Inflammatory macrophage treated with lipopolysaccharide for 1 hour (primary cell): ENCODE results near the gene CLEC4A.
"Not testable (repeated sequence)": the region's sequence is repeated elsewhere in the genome, so short reads cannot be mapped to it uniquely, and the experiment has no call there.

Experiments used
- DNase-seq, 2 donors: peaks; one replicate each; pipeline ENCODE4 v3.0.0-alpha.2; 2020 to 2022

Gene CLEC4A

DNA sequence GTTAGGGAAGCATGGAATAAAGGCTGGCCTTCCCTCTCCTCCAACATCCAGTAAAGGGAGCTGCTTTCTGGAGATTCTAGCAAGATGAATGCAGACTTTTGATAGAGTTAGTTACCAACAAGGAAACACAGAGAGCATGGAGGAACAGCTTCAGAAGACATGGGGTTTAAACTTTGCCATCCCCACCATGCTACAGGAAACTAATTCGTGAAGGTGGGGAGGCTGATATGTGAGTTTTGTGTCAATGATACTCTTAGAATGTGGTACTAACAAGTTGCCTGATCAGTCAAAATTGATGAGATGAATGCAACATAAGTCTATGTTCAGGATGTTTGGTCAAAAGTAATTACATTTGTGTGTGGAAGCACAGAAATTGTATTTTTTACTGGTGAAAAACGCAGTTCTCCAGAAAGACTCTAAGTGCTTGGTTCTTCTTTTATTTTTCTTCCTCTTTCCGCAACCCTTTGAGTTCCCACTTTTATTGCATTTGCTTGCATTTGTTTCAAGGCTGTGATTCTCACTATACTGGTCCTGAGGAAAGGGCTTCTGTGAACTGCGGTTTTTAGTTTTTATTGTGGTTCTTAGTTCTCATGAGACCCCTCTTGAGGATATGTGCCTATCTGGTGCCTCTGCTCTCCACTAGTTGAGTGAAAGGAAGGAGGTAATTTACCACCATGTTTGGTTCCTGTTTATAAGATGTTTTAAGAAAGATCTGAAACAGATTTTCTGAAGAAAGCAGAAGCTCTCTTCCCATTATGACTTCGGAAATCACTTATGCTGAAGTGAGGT lies at the start of gene CLEC4A:
CLEC4A (plus strand) TSS at position 494 of the 789 bp plus-strand sequence; CDS start at position 756, 262 bp downstream.
- DNase-seq, result peak; percentile 36 to 54

DNA sequence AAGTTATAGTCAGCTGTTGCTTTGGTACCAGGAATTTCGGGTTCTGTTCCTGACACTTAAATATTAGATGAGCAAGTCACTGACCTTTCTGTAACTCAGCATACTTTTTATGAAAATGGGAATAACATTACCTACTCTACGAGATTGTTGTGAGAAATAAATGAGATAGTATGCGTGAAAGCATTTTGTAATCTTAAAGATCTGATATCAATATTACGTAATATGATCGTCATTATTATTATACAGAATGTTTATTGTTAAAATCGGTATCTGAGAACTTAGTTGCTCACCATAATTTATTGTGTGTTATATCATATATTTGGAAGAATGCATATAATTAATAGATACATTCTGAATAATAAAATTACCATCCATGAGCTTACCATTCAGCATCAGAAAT lies 47.5 kb upstream of the CLEC4A start:
- no peak for DNase-seq

DNA sequence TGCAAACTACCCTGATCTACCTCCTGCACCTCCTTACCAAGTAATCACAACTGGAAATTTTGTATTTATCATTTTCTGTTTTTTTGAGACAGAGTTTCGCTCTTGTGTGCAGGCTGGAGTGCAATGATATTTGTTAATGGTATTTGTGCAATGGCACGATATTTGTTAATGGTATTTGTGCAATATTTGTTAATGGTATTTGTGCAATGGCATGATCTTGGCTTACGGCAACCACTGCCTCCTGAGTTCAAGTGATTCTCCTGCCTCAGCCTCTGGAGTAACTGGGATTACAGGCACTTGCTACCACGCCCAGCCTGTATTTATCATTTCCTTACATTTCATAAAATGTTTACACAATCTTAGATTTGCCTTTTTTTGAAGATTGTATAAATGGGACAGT lies 47.1 kb upstream of the CLEC4A start:
- peak; percentile 61 to 72 for DNase-seq

DNA sequence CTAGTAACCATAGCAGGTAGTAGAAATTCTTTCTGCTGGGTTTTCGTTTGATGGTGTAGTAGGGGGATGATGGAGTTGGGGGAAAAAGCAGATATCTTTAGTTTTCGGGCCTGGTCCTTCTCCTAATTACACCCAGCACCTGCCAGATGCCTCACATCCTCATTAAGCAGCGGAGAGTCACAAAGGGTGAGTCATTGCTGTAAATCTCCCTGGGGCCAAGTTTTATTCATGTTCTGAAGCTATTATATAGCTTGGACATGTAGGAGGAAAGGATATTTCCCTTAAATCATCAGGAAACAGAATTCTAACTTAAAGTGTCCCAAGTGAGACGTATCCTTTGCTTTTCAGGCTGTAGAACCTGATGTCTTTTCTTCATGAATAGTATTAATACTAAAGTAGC lies 46.2 kb upstream of the CLEC4A start:
- peak in 1 of 2 donors; percentile 48 for DNase-seq

DNA sequence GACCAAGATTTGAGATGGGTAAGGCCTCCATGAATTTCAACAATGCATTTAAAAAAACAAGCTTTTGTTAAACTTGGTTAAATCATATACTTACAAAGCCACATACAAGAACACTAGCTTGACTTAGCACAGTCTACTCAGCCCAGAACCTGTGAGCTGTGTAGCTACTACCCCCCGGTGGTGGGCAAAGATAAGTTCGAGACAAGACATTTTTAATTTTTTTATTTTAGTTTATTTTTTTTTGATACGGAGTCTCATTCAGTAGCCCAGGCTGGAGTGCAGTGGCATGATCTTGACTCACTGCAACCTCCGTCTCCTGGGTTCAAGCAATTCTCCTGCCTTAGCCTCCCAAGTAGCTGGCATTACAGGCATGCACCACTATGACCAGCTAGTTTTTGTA lies 45.0 kb upstream of the CLEC4A start:
- peak; percentile 52 to 54 for DNase-seq

DNA sequence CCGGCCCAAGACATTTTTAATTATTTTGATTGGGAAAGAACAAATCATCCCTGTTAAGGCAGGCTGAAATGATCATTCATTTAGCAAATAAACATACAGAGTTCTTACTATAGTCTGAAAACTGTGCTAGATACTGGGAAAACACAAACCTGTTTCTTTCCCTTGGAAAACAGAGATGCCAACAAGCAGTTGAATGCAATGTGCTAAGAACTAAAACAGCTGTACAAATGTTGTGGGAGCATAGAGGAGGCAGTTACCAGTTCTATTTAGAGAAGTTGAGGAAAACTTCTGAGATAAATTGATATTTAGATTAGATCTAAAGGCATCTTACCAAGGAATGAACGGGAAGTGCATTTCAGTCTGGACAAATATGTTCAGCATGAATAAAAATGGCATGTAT lies 44.5 kb upstream of the CLEC4A start:
- DNase-seq, result no peak

DNA sequence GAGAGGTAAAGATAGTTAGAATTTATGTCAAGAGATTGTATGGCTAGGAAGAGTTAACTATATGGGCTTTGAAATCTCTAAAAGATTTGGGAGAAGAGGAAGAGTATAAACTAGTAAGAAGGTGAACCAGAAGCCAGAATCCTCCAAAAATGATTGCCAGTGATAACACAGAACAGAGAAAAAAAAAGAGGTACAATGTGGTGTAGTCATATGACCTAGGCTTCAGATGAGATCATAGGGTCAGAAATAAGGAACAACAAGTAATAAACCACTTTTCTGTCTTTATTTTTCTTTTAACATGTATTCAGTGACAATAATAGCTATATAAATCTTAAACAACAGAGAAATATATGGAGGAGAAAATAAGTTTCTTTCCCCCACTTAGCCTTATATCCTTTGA lies 43.3 kb upstream of the CLEC4A start:
- peak; percentile 64 to 77 for DNase-seq

DNA sequence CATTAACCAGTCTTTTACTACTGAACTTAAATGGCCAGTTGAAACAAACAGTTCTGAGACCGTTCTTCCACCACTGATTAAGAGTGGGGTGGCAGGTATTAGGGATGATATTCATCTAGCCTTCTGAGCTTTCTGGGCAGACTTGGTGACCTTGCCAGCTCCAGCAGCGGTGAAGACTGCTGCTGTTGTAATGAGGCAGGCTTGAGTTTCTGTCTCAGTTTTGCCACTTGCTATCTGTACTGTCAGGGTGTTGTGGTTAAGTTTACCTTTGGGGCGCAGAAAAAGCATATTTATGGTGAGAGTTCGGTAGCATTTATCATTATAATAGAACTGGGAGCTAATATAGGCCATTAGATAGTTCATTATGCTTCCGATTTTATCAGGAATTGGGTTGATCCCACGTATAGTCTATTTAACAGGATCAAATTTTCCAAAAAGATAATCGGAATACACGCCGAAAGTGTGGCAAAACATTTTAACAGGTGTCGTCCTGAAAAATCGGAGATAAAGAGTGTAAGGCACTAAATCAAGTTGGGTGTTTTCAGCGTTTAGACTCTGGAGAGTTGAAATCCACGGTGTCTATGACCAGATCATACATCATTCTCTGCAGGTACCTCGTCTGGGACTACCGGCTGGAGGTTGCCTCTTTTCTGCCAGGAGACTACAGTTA lies 42.0 kb upstream of the CLEC4A start:
- DNase-seq, result no peak

DNA sequence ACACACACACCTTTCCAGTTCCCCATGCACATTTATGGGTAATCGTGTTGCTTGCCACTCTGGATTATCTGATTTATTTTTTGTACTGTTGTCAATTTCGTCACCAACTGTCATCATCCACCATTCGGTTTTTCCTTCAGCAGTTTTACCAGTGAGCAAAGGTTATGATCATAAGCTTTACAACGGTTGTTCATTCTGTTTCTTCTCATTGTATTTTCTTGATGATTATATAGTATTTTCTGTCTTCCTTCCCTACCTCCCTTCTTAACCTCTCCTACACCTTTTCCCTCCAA lies 40.7 kb upstream of the CLEC4A start:
- DNase-seq, result no peak

DNA sequence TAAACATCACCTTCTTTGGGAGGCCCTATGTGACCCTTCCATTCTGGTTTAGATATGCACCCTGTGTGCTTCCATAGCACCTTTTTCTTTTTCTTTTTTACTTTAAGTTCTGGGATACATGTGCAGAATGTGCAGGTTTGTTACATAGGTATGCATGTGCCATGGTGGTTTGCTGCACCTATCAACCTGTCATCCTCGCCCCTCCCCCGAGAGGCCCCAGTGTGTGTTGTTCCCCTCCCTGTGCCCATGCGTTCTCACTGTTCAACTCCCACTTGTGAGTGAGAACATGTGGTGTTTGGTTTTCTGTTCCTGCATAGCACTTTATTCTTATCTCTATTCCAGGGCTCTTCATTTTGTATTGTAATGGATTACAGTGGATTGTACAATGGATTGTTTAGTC lies 39.1 kb upstream of the CLEC4A start:
- DNase-seq, result not testable (repeated sequence)

DNA sequence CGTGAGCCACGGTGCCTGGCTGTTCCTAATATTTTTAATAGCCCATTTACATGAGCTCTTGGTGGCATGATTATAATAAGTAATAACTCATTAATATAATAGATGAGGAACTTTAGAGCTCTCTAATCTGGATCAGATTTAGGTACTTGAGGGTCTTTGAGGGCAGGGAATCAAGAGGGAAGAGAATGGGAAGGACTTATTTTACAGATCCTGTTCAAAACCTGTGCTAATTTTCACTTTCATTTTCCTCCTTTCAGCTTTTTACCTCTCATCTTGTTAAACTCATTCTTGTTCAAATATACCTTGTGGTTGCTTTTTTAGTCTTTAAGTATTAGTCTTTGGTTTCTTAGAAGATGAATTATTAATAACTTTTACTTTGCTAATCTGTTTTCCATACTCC lies 35.8 kb upstream of the CLEC4A start:
- DNase-seq, result no peak

DNA sequence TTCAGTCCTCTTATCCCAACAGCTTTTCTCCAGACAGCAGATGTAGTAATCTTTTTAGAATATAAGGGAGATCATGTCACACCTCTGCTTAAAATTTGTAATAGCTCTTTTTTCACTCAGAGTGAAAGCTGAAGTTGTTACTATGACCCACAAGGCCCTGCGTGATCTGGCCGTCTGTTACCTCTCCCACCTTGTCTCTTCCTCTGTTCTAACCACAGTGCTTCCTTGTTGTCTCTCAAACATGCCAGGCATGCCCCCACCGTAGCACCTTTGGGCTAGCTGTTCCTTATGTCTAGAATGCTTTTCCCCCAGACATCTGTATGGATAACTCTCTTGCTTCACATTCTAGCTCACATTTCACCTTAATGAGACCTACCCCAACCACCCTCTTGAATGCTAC lies 34.8 kb upstream of the CLEC4A start:
- DNase-seq, result no peak

DNA sequence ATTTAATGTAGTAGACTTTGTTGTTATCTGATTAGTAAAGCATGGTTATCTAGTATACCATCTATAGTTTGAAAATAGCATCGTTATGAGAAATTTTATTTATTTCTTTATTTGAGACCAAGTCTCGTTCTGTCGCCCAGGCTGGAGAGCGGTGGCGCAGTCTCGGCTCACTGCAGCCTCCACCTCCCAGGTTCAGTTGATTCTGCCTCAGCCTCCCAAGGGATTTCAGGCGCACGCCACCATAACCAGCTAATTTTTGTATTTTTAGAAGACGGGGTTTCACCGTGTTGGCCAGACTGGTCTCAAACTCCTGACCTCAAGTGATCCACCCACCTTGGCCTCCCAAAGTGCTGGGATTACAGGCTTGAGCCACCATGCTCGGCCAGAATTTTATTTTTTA lies 34.1 kb upstream of the CLEC4A start:
- DNase-seq, result not testable (repeated sequence)

DNA sequence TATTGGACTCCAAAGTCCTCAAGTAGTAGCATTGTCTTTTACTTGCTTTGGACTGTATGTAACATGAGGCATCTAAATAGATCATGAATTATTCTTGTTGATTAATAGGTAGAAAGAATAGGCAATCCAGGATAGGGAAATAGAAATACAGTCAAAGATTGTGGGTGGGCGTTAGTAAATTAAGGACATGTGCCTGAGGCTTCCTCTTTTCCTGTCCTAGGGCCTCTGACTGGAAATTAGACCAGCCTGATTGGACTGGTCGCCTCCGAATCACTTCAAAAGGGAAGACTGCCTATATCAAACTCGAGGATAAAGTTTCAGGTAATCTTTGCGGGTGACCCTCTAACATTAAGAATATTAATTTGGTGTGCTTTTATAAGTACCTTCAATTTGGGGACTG lies 33.7 kb upstream of the CLEC4A start:
- DNase-seq, result peak; percentile 63 to 65

DNA sequence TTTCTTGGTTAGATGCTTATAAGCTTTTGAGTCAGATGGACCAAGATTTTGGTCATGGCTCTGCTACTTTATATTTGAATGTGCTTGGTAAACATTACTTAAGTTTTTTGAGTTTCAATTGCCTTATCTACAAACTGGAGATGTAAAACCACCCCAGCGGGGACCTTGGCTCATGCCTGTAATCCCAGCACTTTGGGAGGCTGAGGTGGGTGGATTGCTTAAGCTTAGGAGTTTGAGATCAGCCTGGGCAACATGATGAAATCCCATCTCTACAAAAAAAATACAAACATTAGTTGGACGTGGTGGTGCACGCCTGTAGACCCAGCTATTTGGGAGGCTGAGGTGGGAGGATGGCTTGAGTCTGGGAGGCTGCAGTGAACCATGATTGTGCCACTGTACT lies 30.1 kb upstream of the CLEC4A start:
- DNase-seq, result peak in 1 of 2 donors; percentile 63

DNA sequence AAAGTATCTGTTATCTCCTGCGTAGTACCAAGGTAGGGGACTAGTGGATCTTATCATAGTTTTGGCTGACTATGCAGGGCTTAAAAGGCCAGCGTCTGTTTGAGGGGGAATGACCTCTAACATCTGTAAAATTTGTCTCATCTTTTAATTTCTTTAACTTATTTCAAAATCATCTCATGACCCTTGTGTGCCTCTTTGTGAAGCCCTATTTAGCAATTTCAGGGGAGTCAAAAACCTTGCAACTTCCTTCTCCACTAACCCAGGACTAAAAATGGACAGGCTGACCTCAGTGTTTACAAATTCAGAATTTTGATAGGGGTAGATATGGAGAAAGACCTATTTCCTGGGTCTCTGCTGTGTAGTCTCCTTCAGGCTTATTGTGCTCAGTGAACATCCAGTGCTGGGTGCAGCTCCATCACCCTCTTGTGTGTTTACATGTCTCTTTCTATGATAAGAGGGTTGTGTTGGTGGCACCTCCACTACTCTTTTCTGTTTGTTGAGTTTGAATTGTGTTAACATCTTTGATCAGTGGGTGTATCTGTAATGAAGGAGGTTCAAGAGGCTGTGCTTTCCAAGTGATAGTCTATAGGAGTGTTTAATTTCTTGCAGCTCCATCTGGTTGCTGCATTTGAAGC lies 27.0 kb upstream of the CLEC4A start:
- peak; percentile 32 to 73 for DNase-seq

DNA sequence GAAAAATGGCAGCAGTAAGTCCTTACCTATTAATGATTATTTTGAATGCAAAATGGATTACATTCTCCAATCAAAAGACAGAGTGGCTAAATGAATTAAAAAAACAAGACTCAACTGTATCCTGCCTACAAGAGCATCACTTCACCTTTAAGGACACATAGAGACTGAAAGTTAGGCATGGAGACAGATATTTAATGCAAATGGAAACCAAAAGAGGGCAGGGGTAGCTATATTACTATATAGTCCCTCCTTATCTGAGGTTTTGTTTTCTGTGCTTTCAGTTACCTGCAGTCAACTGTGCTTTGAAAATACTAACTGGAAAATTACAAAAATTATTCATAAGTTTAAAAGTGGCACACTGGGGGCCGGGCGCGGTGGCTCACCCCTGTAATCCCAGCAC lies 24.2 kb upstream of the CLEC4A start:
- no peak for DNase-seq

DNA sequence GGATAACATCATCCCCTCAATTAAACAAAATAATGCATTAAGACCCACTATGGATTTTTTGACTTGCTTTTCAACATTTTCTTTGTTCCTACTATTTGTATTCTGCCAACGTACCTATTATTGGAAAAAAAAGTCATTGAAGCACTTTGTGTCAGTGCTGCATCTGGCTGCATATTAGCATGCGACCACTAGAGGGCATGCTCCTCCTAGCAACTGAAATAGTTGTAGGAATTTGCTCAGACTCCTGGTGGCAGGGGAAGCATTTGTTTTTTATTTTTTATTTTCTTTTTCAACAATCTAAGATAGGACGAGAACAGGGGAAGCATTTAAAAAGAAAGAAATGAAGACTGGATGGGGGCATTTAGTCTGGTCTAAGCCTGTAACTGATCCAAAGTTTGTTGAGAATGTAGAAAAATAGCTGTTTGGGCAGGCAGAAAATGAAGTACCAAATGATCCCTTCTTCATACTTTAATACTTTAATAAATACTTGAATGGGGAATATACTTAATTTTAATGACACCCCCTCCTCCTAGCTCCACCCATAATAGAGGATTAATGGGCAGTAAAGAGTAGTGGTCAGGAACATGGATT lies 14.5 kb upstream of the CLEC4A start:
- peak; percentile 47 to 94 for DNase-seq

DNA sequence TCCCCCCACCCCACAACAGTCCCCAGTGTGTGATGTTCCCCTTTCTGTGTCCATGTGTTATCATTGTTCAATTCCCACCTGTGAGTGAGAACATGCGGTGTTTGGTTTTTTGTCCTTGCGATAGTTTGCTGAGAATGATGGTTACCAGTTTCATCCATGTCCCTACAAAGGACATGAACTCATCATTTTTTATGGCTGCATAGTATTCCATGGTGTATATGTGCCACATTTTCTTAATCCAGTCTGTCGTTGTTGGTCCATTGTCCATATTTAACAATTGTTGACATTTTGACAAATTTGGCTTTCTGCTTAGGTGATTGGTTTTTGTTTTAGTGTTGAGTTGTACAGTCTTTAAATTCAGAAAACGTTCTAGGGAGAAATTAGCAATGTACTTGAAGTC lies 10.3 kb upstream of the CLEC4A start:
- DNase-seq, result not testable (repeated sequence)

DNA sequence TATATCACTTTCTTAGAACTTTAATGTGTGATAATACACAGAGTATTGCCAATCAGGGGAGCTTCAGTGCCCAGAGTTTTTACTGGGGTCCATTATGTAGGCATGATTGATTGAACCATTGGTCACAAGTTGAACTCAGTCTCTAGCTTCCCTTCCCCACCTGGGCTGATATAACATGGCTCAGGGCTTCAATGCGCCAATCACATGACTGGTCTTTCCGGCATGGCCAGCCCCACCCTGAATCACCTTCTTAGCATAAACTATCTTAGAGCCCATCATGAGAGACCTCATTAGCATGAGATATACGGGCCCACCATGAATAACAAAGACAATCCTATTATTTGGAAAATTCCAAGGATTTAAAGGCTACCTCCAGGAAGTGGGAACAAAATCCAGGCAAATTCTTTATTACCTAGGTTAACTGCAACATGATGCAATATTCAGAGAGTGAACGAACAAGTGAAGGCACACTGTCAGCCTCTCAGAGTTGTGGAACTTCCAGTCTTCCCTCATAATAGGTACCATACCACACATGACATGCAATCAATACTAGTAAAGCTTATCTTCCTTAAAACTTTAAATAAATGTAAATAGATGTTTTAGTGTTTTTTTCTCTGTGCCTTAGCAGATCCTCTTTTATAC lies 3.2 kb upstream of the CLEC4A start:
- DNase-seq, result no peak

DNA sequence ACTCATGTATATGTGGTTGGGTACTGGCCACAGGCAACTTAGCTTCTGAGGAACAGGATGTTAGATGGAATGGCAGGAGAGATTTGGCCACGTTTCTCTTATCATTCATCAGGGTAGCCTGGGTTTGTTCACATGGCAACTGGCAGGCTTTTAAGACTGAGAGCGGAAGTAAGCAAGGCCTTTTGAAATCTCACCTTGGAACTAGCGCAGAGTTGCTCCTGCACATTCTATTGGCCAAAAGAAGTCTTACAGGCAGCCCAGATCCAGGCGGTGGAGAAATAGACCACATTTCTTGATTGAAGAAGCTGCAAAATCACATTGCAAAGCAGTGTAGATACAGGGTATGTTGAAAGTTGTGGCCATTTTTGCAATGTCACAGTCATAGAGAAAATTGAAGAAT lies 3.7 kb downstream of the CLEC4A start:
- DNase-seq, result peak in 1 of 2 donors; percentile 13

DNA sequence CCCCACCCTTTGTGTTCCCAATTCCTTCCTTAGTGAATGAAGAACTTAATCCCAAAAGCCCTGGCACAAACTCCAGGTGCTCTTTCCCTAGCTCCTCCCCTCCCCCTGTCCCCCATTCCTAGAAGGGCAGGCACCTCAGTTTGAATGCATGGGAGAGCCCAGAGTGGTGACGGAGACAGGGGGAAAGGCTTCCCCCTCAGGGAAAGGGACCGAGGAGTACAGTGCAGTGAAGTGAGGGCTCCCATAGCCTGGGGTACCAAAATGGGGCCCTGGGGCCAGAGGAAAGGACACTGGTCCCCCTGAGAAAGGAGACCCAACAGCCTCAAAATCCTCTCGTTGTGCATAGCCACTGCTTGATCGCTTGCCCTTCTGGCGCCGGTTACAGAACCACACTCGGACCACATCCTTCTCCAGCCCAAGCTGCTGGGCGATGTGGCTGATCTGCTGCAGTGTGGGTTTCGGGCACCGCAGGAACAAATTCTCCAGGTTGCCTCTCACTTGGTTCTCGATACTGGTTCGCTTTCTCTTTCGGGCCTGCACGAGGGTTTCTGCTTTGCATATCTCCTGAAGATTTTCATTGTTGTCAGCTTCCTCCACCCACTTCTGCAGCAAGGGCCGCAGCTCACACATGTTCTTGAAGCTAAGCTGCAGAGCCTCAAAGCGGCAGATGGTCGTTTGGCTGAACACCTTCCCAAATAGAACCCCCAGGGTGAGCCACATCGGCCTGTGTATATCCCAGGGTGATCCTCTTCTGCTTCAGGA lies 10.4 kb downstream of the CLEC4A start:
- DNase-seq, result not testable (repeated sequence)
